HG03066 (cell line): ENCODE measurements around the gene ANKRD13D.

Source experiments
- ATAC-seq: cut with Tn5 transposase; IDR thresholded peaks from one replicate; pipeline ENCODE4 v1.9.1; 2021; ENCODE audit warnings: low read depth; ENCODE audit not compliant: unreplicated experiment

ANKRD13D gene

DNA sequence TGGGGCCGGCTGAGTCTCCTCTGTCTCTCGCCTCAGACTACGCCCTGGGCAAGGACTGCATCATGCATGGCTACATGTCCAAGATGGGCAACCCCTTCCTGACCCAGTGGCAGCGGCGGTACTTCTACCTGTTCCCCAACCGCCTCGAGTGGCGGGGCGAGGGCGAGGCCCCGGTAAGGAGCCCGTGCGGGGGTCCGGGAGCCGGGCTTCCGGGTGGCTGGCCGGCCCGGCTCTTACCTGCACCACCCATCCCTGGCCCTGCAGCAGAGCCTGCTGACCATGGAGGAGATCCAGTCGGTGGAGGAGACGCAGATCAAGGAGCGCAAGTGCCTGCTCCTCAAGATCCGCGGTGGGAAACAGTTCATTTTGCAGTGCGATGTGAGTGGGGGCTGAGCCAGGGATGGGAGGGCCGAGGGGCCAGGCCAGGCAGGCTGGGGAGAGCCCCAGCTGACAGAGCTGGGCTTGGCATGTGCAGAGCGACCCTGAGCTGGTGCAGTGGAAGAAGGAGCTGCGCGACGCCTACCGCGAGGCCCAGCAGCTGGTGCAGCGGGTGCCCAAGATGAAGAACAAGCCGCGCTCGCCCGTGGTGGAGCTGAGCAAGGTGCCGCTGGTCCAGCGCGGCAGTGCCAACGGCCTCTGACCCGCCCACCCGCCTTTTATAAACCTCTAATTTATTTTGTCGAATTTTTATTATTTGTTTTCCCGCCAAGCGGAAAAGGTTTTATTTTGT lies 4.1 kb upstream of the ANKRD13D start:
- no peak for ATAC-seq

DNA sequence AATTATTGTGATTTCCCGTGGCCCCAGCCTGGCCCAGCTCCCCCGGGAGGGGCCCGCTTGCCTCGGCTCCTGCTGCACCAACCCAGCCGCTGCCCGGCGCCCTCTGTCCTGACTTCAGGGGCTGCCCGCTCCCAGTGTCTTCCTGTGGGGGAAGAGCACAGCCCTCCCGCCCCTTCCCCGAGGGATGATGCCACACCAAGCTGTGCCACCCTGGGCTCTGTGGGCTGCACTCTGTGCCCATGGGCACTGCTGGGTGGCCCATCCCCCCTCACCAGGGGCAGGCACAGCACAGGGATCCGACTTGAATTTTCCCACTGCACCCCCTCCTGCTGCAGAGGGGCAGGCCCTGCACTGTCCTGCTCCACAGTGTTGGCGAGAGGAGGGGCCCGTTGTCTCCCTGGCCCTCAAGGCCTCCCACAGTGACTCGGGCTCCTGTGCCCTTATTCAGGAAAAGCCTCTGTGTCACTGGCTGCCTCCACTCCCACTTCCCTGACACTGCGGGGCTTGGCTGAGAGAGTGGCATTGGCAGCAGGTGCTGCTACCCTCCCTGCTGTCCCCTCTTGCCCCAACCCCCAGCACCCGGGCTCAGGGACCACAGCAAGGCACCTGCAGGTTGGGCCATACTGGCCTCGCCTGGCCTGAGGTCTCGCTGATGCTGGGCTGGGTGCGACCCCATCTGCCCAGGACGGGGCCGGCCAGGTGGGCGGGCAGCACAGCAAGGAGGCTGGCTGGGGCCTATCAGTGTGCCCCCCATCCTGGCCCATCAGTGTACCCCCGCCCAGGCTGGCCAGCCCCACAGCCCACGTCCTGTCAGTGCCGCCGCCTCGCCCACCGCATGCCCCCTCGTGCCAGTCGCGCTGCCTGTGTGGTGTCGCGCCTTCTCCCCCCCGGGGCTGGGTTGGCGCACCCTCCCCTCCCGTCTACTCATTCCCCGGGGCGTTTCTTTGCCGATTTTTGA lies 3.3 kb upstream of the ANKRD13D start:
- ATAC-seq = no peak

DNA sequence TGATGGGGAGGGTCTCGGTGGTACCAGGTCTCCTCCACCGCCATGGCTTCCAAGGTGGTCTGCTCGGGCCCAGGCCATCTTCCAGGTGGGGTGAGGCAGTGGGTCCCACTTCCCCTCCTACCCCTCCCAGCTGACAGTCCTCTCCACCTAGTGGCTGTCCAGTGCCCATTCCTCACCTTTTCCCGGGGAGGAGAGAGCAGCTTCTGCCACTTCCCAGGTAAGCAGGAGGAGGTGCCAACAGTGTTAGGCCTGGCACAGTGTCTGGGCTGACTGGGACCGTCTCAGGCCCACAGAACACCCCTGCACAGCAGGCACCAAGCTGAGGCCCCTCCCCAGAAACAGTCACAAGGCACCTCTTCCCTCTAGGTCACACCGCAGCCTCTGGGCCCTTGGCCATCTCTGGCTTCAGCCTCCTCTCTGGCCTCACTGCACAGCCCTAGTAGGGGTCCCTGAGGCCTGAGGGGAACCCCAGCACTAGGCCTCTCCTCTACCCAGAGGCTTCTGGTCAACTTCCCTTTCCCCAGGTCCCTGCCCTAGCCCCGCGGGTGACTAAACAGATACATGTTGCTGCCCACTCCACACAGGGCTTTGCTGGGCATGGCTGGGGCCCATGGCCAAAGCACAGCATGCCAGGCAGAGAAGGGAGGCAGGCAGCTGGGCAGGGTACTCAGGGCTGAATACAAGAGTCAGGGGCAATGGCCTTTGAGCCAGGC lies 2.3 kb upstream of the ANKRD13D start:
- ATAC-seq = no peak

DNA sequence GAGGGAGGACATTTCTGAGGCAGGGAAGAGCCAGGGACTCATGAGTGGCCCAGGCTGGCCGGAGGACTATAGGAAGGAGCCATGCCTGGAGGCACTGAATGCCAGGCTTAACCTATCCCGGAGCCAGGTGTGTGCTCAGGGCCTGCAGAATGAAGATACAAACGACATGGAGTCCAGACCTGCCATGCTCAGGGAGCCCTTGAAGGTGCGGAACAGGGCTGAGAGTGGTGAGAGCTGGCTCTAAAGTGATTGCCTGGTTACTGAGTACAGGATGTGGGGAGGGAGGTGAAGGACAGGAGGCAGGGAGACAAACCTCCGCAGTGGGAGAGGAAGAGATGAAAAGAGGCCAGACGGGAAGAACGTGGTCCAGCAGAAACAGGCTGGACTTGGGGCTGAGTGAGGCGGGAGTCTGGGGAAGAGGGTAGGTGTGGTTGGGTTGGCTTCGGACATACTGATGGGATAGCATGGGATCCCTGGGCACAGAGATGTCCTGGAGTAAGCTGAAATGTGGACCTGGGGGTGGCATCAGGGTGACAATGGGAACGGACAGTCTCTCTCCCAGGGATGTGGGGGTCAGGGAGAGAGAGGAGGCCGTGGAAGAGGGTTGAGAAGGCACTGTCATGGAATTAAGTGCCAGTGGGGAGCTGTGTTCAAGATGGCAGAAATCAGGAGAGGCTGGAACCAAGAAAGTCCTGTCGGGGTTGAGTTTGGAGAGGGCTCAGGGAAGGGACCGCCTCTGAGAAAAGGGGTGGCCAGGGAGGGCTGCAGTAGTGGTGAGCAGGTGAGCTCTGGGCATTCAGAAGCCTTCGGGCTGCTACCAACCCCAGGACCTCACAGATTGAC lies 1.5 kb upstream of the ANKRD13D start:
- ATAC-seq = no peak

DNA sequence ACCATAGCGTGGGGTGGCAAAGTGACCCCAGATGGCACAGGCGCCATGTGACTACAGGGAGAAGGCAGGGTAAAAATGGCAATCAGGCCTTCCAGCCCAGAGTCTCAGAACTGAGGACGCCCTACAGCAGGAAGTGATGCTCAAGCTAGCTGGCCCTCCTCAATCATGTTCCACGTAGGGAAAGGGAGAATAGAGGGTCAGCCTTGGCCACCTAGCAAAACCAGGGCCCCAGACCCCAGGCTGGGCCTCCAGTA lies 978 bp upstream of the ANKRD13D start:
- ATAC-seq = no peak

DNA sequence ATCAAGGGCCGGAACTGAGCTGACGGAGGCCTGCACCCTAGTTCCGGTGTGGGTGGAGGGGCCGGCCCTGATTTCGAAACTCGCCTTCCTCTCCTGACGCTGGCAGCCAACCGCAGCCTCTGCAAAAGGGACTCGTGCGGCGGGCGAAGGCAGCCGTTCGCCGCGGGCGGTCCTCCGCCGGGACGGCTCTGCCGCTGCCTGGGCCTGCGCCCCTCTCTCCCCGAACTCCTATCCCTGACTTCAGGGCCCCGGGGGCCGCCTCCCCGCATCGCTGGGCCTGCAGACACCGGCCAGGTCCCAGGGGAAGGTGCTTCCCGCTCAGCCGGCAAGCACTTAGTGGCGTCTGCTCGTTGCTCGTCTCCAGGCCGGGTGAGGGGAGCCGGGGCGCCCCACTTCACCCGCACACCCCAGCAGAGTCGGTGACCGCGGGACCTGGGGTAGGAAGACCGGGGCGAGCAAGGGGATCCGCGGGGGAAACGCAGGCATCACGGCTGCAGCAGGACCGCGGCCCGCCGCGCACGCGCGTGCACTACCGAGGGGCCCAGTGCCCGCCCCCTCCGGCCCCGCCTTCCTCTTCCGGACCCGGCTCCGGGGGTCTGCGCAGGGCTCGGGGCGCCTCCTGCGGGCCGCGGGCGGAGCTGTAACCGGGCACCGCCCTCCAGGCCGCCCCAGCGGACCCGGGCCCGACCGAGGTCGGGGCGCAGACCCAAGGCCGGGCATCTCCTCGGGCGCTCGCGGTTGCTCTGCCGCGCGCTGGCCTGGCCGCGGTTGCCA lies 464 bp upstream of the ANKRD13D start:
- ATAC-seq = peak; percentile 64

DNA sequence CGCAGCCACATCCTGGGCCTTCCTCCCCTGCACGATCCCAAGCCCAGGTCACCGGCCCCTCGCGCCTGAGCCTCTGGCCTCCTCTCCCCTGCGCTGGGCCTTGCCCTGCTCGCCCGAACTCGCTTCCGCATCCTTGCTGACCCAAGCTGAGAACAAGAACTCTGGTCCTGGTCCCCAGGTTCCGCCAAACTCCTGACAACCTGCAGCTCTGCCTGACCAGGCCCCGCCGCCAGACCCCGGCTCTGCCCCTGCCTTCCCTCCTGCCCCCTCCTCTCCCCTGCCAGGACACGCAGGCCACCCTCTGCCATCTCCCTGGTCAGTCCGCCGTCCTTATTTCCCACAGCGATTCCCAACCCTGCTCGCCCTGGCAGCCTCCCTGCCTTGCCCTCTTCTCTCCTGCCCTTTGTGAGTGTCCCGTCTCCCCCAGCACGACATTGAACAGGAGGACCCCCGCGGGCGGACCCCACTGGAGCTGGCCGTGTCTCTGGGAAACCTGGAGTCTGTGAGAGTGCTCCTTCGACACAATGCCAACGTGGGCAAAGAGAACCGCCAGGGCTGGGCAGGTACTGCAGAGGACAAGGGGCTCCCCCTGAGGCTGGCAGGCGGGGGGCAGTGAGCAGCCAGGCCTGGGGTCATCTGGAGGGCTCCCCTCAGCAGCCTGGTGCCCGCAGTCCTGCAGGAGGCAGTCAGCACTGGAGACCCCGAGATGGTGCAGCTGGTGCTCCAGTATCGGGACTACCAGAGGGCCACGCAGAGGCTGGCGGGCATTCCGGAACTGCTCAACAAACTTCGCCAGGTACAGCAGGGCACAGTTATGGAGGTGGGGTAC lies 762 bp downstream of the ANKRD13D start:
- peak; percentile 9 for ATAC-seq

DNA sequence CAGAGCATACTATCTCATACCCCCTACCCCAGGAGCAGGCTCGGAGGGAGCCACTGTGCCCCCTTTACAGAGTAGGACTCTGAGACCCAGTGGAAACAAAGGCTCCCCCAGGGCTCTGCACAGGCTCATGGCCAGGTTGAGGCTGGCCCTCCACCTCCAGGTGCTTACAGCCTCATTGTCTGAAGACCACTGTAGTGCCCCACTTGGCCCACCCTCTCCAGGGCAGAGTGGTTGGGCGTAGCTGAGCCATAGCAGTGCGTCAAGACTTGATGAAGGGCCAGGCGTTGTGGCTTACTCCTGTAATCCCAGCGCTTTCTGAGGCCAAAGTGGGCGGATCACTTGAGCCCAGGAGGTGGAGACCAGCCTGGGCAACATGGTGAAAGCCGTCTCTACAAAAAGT lies 1.7 kb downstream of the ANKRD13D start:
- no peak for ATAC-seq

DNA sequence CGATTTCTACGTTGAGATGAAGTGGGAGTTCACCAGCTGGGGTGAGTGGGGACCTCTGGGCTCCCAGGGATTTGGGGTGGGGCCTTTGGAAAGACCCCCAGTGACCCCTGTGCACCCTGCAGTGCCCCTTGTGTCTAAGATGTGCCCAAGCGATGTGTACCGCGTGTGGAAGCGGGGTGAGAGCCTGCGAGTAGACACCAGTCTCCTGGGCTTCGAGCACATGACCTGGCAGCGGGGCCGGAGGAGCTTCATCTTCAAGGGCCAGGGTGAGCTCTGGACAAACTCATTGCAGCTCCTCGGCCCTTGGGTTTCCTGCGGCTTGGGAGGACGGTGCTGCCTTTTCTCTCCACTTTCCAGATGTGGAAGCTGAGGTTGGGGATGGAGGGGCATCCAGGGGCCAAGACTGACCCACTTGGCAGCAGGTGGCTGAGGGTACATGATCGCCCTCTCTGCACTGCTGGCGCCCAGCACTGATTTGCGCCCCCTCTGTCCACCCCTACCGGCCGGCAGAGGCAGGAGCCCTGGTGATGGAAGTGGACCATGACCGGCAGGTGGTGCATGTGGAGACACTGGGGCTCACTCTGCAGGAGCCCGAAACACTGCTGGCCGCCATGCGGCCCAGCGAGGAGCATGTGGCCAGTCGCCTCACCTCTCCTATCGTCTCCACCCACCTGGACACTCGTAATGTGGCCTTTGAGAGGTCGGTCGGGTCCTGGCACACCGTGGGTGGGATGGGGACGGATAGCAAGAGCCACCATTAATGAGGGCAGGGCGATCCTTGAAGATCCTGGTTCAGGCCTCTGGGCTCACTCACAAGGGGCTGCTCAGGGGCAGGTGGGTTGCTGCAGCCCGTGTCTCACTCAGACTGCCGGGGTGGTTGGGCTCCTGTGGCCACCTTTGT lies 2.6 kb downstream of the ANKRD13D start:
- ATAC-seq = no peak

DNA sequence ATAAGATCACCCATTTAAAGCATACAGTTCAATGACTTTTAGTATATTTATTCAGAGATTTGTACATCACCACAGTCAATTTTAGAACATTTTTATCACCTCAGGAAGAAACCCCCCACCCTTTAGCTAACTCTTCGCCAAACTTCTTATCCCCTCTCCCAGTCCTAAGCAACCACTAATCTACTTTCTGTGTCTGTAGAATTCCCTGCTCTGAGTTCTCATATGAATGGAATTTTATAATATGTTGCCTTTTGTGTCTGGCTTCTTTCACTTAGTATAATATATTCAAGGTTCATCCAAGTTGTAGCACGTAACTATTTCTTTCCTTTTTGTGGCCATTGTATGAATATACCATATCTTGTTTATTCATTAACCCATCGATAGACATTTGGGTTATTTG lies 3.6 kb downstream of the ANKRD13D start:
- no peak for ATAC-seq

DNA sequence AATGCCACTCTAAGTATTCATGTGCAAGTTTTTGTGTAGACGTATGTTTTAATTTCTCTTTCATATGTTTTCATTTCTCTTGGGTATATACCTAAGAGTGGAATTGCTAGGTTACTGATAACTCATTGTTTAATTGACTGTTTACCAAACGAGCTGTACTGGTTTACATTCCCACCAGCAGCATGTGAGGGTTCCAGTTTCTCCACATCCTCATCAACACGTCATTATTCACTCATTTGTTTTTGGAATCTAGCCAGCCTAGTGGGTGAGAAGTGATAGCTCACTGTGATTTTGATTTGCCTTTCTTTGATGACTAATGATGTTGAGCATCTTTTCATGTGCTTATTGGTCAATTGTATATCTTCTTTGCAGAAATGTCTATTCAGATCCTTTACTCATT lies 4.0 kb downstream of the ANKRD13D start:
- ATAC-seq = no peak

DNA sequence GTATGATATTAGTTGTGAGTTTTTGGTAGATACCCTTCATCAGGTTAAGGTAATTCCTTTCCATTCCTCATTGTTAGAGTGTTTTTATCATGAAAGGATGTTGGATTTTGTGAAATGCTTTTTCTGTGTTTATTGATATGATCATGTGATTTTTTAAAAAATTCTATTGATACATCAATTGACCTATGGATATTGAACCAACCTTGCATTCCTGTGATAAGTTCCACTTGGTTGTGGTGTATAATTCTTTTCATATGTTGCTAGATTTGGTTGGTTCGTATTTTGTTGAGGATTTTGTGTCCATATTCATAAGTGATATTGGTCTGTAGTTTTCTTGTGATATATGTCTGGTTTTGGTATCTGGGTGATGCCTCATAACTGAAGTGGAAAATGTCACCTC lies 6.7 kb downstream of the ANKRD13D start:
- ATAC-seq = no peak

DNA sequence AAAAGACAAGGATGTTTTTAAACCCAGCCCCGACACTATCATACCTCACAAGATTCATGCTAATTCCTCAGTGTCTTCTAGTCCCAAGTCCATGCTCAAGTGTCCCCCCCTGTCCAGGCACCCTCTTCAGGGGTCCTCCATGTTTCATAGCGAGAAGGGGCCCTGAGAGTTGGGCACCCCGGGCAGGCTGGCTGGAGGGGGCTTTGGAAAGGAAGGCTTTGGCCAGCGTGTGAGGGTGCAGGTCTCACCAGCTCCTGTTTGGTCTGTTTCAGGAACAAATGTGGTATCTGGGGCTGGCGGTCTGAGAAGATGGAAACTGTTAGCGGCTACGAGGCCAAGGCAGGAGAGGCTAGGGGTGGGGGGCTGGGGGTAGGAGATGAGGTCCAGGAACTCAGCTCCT lies 9.7 kb downstream of the ANKRD13D start:
- ATAC-seq = no peak

DNA sequence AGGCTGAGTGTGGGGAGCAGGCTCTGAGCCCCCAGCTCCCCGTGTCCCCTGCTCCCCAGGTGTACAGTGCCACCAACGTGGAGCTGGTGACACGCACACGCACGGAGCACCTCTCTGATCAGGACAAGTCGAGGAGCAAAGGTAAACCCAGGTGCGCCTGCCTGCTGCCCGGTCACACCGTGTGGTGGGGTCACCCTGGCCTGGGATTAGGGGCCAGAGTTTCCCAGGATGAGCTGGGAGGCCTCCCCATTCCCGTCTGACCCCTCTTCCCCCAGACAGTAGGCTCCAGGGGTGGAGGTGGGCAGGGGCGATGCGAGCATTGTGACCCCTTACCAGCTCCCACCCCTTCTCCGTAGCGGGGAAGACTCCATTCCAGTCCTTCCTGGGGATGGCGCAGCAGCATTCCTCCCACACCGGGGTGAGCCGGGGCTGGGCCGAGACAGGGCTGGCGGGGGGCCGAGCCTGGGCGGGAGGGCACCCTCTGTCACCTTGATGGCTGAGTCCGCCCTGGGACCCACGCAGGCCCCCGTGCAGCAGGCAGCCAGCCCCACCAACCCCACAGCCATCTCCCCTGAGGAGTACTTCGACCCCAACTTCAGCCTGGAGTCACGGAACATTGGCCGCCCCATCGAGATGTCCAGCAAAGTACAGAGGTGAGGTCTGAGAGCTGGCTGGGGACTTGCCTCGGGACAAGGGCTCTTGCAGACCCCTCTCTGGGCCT lies 10.5 kb downstream of the ANKRD13D start:
- ATAC-seq = no peak

DNA sequence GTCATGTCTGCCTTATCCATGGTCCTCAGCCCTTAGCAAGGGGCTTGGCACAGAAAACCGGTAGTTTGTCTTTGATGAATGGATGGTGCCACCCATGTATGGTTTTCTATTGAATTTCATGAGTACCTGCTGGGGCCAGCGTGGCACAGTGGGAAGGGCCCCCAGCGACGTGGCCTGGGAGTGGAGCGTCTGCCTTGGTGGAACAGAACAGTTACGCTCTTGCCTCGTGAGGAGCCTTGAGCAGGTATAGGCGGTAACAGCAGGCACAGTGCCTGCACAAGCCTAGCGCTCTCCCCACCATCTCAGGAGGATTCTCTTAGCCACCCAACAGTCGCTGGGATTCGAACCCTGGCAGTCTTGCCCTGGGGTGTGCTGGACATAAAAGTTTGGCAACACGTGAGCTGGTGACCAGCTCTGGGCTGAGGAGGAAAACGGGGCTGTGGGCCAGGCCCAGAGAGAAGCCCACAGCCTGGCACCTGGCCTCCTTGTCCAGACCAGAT lies 11.2 kb downstream of the ANKRD13D start:
- ATAC-seq = no peak

DNA sequence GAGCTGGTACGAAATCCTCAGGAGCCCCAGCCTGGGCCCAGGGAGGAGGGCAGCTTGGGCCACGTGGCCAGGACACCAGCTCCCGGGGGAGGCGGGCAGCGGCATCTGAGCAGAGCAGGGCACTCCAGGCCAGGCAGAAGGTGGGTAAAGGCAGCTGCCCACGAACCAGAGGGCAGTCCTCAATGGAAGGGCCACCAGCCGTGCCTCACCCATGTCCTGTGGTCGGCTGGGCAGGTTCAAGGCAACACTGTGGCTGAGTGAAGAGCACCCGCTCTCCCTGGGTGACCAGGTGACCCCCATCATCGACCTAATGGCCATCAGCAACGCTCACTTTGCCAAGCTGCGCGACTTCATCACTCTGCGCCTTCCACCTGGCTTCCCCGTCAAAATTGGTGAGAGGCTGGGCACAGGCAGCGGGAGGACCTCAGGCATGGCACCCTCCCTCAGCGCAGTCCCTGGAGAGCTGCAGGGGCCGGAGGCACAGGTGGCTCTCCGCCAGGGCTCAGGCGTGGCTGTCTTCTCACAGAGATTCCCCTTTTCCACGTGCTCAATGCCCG lies 11.7 kb downstream of the ANKRD13D start:
- no peak for ATAC-seq
